Measurements from ENCODE around the gene TECPR2.
A peak's percentile ranks its signal among the peaks of the same experiment; 100 is the strongest.

The TECPR2 gene

GRCh38 chr14:102426796-102427195, 64.1 kb downstream of the TECPR2 start:
- DNase-seq (ENCODE audit: low read depth): no peak

- no peak for DNase-seq (ENCODE audit: low read depth)
Measured at GRCh38 chr14:102427642-102428041, 64.9 kb downstream of the TECPR2 start.

GRCh38 chr14:102430212-102430908, 67.6 kb downstream of the TECPR2 start:
- no peak for DNase-seq (ENCODE audit: low read depth)

GRCh38 chr14:102431751-102432150, 69.0 kb downstream of the TECPR2 start:
- DNase-seq (ENCODE audit: low read depth): no peak

GRCh38 chr14:102434647-102435175, 72.0 kb downstream of the TECPR2 start:
- DNase-seq (ENCODE audit: low read depth): no peak

- peak; percentile 63 for DNase-seq (ENCODE audit: low read depth)
Measured at GRCh38 chr14:102437997-102438915, 75.5 kb downstream of the TECPR2 start.

GRCh38 chr14:102439556-102439955, 76.8 kb downstream of the TECPR2 start:
- DNase-seq (ENCODE audit: low read depth): no peak

GRCh38 chr14:102440392-102440791, 77.7 kb downstream of the TECPR2 start:
- no peak for DNase-seq (ENCODE audit: low read depth)

- DNase-seq (ENCODE audit: low read depth): no peak
Measured at GRCh38 chr14:102442241-102443211, 79.8 kb downstream of the TECPR2 start.

- no peak for DNase-seq (ENCODE audit: low read depth)
Measured at GRCh38 chr14:102445066-102445465, 82.3 kb downstream of the TECPR2 start.

- DNase-seq (ENCODE audit: low read depth): no peak
Measured at GRCh38 chr14:102445641-102446040, 82.9 kb downstream of the TECPR2 start.

GRCh38 chr14:102450206-102451063, 87.7 kb downstream of the TECPR2 start:
- no peak for DNase-seq (ENCODE audit: low read depth)

GRCh38 chr14:102451064-102451352, 88.3 kb downstream of the TECPR2 start:
- DNase-seq (ENCODE audit: low read depth): no peak

GRCh38 chr14:102452302-102452701, 89.6 kb downstream of the TECPR2 start:
- DNase-seq (ENCODE audit: low read depth): no peak

GRCh38 chr14:102454711-102455110, 92.0 kb downstream of the TECPR2 start:
- no peak for DNase-seq (ENCODE audit: low read depth)

- DNase-seq (ENCODE audit: low read depth): no peak
Measured at GRCh38 chr14:102457509-102457908, 94.8 kb downstream of the TECPR2 start.

GRCh38 chr14:102461490-102462338, 99.0 kb downstream of the TECPR2 start:
- no peak for DNase-seq (ENCODE audit: low read depth)

GRCh38 chr14:102462391-102462790, 99.7 kb downstream of the TECPR2 start:
- no peak for DNase-seq (ENCODE audit: low read depth)

- DNase-seq (ENCODE audit: low read depth): no peak
Measured at GRCh38 chr14:102464006-102464405, 101.3 kb downstream of the TECPR2 start.

- DNase-seq (ENCODE audit: low read depth): no peak
Measured at GRCh38 chr14:102464846-102465341, 102.2 kb downstream of the TECPR2 start.
